Fibroblast of lung (primary cell): ENCODE measurements around the gene PIM1. TPM values are rescaled to one million over a fixed set of nuclear protein-coding genes. Genes with fewer than 3 reads are reported as not detected.
"Not testable (repeated sequence)": the region's sequence is repeated elsewhere in the genome, so short reads cannot be mapped to it uniquely, and the experiment has no call there.

Experiments
- DNase-seq, 2 donors: peaks; one replicate each; pipeline versions ENCODE4 v3.0.0 to v3.0.0-alpha.2; 2010; ENCODE audit warnings: low read depth in 2 of 2
- H2AFZ ChIP-seq: 2 replicates; pipeline ENCODE4 v1.5.1; 2012; ENCODE audit warnings: low read length, control low read depth, inconsistent platforms
- H3K27ac ChIP-seq: 2 replicates; pipeline ENCODE4 v1.5.1; 2011; ENCODE audit warnings: low read length, control low read depth; ENCODE audit not compliant: insufficient read depth
- H3K27me3 ChIP-seq: 2 replicates; pipeline ENCODE4 v1.5.1; 2011; ENCODE audit warnings: mild to moderate bottlenecking, low read length; ENCODE audit not compliant: control insufficient read depth, insufficient read depth
- H3K36me3 ChIP-seq: 2 replicates; pipeline ENCODE4 v1.5.1; 2011; ENCODE audit warnings: low read length; ENCODE audit not compliant: control insufficient read depth, insufficient read depth
- H3K4me1 ChIP-seq: 2 replicates; pipeline ENCODE4 v1.5.1; 2011; ENCODE audit warnings: low read length; ENCODE audit not compliant: control insufficient read depth, insufficient read depth; ENCODE audit errors: extremely low read depth
- H3K4me2 ChIP-seq: 2 replicates; pipeline ENCODE4 v1.5.1; 2011; ENCODE audit warnings: low read length, control low read depth; ENCODE audit not compliant: insufficient read depth; ENCODE audit errors: extremely low read depth
- H3K4me3 ChIP-seq, 4 experiments: fragments of 200-600 bp in 1 of 4; sonication (generic) in 1 of 4; replicated peaks in 1 of 4; 2 replicates each; pipeline ENCODE4 v1.5.1; 2011 to 2016; ENCODE audit warnings: low read length in 4 of 4, low read depth in 3 of 4, mild to moderate bottlenecking in 3 of 4, control low read depth in 2 of 4, inconsistent platforms in 1 of 4, mixed read lengths in 1 of 4; ENCODE audit not compliant: insufficient read depth in 1 of 4; ENCODE audit errors: control extremely low read depth in 1 of 4
- H3K79me2 ChIP-seq: 2 replicates; pipeline ENCODE4 v1.5.1; 2012; ENCODE audit warnings: mild to moderate bottlenecking, low read length, inconsistent platforms; ENCODE audit not compliant: control insufficient read depth, insufficient read depth
- H3K9ac ChIP-seq: 2 replicates; pipeline ENCODE4 v1.5.1; 2011; ENCODE audit warnings: mild to moderate bottlenecking, low read length, control low read depth; ENCODE audit not compliant: insufficient read depth
- H3K9me3 ChIP-seq: 2 replicates; pipeline ENCODE4 v1.5.1; 2012; ENCODE audit warnings: low read depth, low read length; ENCODE audit not compliant: control insufficient read depth, insufficient read depth
- H4K20me1 ChIP-seq: 2 replicates; pipeline ENCODE4 v1.5.1; 2011; ENCODE audit warnings: low read length; ENCODE audit not compliant: control insufficient read depth, insufficient read depth; ENCODE audit errors: extremely low read depth
- CTCF ChIP-seq, 2 donors: IDR thresholded peaks in 1 of 2; conservative IDR thresholded peaks in 1 of 2; 1 replicate in 1 of 2; 2 replicates in 1 of 2; pipeline ENCODE4 v1.5.1; 2011 to 2012; ENCODE audit warnings: low read length in 2 of 2, control low read depth in 1 of 2, inconsistent platforms in 1 of 2, low read depth in 1 of 2, mild to moderate bottlenecking in 1 of 2
- EZH2 ChIP-seq: IDR thresholded peaks from 2 replicates; pipeline ENCODE4 v1.5.1; 2012; ENCODE audit warnings: low read length, control low read depth, mild to moderate bottlenecking; ENCODE audit errors: missing control alignments
- polyA plus RNA-seq, 2 donors: library from polyadenylated mRNA; depleted of rRNA in 1 of 2; stranded (reverse) in 1 of 2; unstranded in 1 of 2; fragments of >200 nt; gene quantifications; 2 replicates each; pipeline ENCODE4 v1.2.1, GENCODE V29; 2011 to 2012; ENCODE audit warnings: missing spikeins in 1 of 2
- total RNA-seq: library from RNA; depleted of rRNA; stranded (reverse); fragments of >200 nt; gene quantifications from 2 replicates; pipeline ENCODE4 v1.2.1, GENCODE V29; 2014

Gene PIM1
- total and polyA plus RNA-seq, 2 donors (not counting 1 experiment from before 2014, with no cell fraction given): 13.8 to 22.8 TPM

GRCh38 chr6:37192666-37193065 lies 22.7 kb downstream of the PIM1 start:
- Histone ChIP-seq H3K4me3 (no peak overlapping the region), H3K4me1 (no peaks in the 10 kb centered on the region), H2AFZ (no peak overlapping the region), H3K79me2 (no peaks in the 10 kb centered on the region), H3K9ac (no peak overlapping the region), H3K36me3 (no peaks in the 10 kb centered on the region), H3K27ac (no peak overlapping the region), H3K27me3 (no peaks in the 10 kb centered on the region), H4K20me1 (no peaks in the 10 kb centered on the region), H3K4me2 (no peak overlapping the region), H3K9me3 (no peaks in the 10 kb centered on the region)
- TF ChIP-seq EZH2 (no peak), CTCF (conservative IDR thresholded peaks at IDR 0.05 in 1 of 2, IDR thresholded peaks at IDR 0.05 in 1 of 2; ENCODE audit: low read depth in 1 of 2, low read length in 2 of 2) (no peak)
- no peak for DNase-seq

GRCh38 chr6:37194886-37195285 lies 24.9 kb downstream of the PIM1 start:
- not testable (repeated sequence) for H3K27ac ChIP-seq, H3K9ac ChIP-seq, H3K27me3 ChIP-seq, H3K79me2 ChIP-seq, H3K4me3 ChIP-seq, H3K4me2 ChIP-seq, DNase-seq, H2AFZ ChIP-seq, H3K4me1 ChIP-seq, H4K20me1 ChIP-seq, H3K36me3 ChIP-seq, H3K9me3 ChIP-seq

- H3K4me1 ChIP-seq, DNase-seq, H3K36me3 ChIP-seq, H3K27me3 ChIP-seq, H3K9ac ChIP-seq, H3K4me2 ChIP-seq, H3K79me2 ChIP-seq, H3K4me3 ChIP-seq, H3K9me3 ChIP-seq, H3K27ac ChIP-seq, H4K20me1 ChIP-seq, H2AFZ ChIP-seq: not testable (repeated sequence)
These were observed 26.5 kb downstream of the PIM1 start for GRCh38 chr6:37196451-37196850.

- H3K4me2 ChIP-seq: no peak overlapping the region
- no peak for DNase-seq
- no peaks in the 10 kb centered on the region for H3K36me3 ChIP-seq
- H3K4me3 ChIP-seq: no peak overlapping the region
- H2AFZ ChIP-seq: no peak overlapping the region
- H3K27me3 ChIP-seq: peaks cover 6% of the 10 kb centered on the region
- no peaks in the 10 kb centered on the region for H3K9me3 ChIP-seq
- TF ChIP-seq CTCF (conservative IDR thresholded peaks at IDR 0.05 in 1 of 2, IDR thresholded peaks at IDR 0.05 in 1 of 2; ENCODE audit: low read depth in 1 of 2, low read length in 2 of 2): no peak
- H3K4me1 ChIP-seq: no peaks in the 10 kb centered on the region
- H3K79me2 ChIP-seq: no peaks in the 10 kb centered on the region
- H3K9ac ChIP-seq: no peak overlapping the region
- H3K27ac ChIP-seq: no peak overlapping the region
- no peaks in the 10 kb centered on the region for H4K20me1 ChIP-seq
These were observed 30.1 kb downstream of the PIM1 start for GRCh38 chr6:37200085-37200484.
